ENCODE data around the gene DYNC2I2. TPM values are rescaled to one million over a fixed set of nuclear protein-coding genes. Genes with fewer than 3 reads are reported as not detected.

Gene DYNC2I2
- total RNA-seq, 1 donor from 2014 or later, result 83.4 TPM

- Mint-ChIP-seq H3K36me3 (ENCODE audit: insufficient read depth) (peaks cover 25% of the 10 kb centered on the region), H3K4me1 (ENCODE audit: low read depth) (no peaks in the 10 kb centered on the region), H3K4me3 (ENCODE audit: low read depth) (no peak overlapping the region), H3K27me3 (no peaks in the 10 kb centered on the region), H3K27ac (peak overlapping the region; percentile 21), H3K9me3 (ENCODE audit: low read depth) (no peaks in the 10 kb centered on the region)
- TF ChIP-seq CTCF (IDR thresholded peaks at IDR 0.05; ENCODE audit: unreplicated experiment), result no peak
- no peak for DNase-seq (ENCODE audit: low spot score, unreplicated experiment)
Measured at GRCh38 chr9:128627906-128628305, 28.7 kb downstream of the DYNC2I2 start.

DNA sequence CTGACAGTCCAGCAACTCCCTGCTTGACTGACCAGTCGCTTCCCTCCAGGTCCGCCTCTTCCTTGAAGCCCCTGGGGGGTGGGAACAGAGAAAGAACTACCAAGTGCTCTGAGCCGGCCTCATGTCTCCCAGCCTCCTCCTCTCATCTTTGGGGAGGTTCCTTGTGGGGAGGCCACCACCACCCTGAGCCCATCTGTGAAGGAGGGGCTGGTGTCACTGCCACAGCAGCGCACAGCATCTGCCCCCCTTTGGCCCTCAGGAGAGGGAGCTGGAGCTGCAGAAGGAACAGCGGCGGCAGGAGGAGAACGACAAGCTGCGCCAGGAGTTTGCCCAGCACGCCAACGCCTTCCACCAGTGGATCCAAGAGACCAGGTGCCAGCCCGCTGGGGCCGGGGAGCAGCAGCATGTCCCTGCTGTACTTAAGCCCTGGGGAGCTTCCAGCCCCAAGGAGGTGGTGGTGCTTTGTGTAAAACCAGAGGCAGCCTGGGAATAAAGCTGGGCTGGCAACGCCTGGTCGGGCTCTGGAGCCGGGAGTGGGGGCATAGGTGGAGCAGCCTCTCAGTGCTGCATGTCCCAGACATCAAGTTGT is 29.4 kb downstream of the DYNC2I2 start:
- H3K4me3 Mint-ChIP-seq (ENCODE audit: low read depth), result no peak overlapping the region
- no peaks in the 10 kb centered on the region for H3K27me3 Mint-ChIP-seq
- no peak for TF ChIP-seq CTCF (IDR thresholded peaks at IDR 0.05; ENCODE audit: unreplicated experiment)
- peaks cover 25% of the 10 kb centered on the region for H3K36me3 Mint-ChIP-seq (ENCODE audit: insufficient read depth)
- no peak for DNase-seq (ENCODE audit: low spot score, unreplicated experiment)
- no peak overlapping the region for H3K27ac Mint-ChIP-seq
- H3K9me3 Mint-ChIP-seq (ENCODE audit: low read depth), result no peaks in the 10 kb centered on the region
- no peaks in the 10 kb centered on the region for H3K4me1 Mint-ChIP-seq (ENCODE audit: low read depth)

- Mint-ChIP-seq H3K9me3 (ENCODE audit: low read depth) (no peaks in the 10 kb centered on the region), H3K27ac (peak overlapping the region; percentile 10), H3K27me3 (no peaks in the 10 kb centered on the region), H3K4me3 (ENCODE audit: low read depth) (no peak overlapping the region), H3K36me3 (ENCODE audit: insufficient read depth) (peaks cover 29% of the 10 kb centered on the region), H3K4me1 (ENCODE audit: low read depth) (no peaks in the 10 kb centered on the region)
- no peak for DNase-seq (ENCODE audit: low spot score, unreplicated experiment)
- TF ChIP-seq CTCF (IDR thresholded peaks at IDR 0.05; ENCODE audit: unreplicated experiment), result no peak
Measured at GRCh38 chr9:128626181-128626580, 30.5 kb downstream of the DYNC2I2 start.

DNA sequence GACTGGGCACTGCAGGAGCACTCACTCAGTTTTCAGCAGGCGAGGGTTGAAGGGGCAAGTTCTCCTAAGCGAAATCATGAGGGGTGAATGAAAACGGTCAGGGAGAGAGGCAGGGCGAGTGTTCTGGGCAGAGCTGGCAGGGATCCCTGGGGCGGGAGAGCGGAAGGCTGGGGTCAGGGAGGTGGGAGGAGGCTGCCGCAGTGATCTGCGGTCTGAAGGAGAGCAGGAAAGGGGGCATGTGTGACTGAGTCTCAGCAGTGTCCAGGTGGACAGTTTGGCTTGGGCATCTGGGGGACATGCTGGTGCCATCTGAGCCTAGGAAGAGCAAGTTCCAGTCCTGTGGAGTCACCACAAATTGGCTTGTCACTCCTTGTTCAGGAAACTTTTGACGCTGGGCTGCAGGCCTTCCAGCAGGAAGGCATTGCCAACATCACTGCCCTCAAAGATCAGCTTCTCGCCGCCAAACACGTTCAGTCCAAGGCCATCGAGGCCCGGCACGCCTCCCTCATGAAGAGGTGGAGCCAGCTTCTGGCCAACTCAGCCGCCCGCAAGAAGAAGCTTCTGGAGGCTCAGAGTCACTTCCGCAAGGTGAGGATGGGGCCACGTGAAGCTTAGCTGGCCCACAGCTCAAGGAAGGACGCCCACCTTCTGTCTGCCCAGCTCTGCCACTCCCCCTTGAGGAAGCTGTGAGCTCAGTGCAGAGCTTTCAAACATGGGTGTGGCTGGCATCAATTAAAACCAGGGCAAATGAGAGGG is 31.1 kb downstream of the DYNC2I2 start:
- DNase-seq (ENCODE audit: low spot score, unreplicated experiment), result no peak
- Mint-ChIP-seq H3K4me3 (ENCODE audit: low read depth) (no peak overlapping the region), H3K9me3 (ENCODE audit: low read depth) (no peaks in the 10 kb centered on the region), H3K27me3 (no peaks in the 10 kb centered on the region), H3K27ac (peak overlapping the region; percentile 58), H3K36me3 (ENCODE audit: insufficient read depth) (peaks cover 33% of the 10 kb centered on the region), H3K4me1 (ENCODE audit: low read depth) (no peaks in the 10 kb centered on the region)
- no peak for TF ChIP-seq CTCF (IDR thresholded peaks at IDR 0.05; ENCODE audit: unreplicated experiment)

GRCh38 chr9:128624566-128624965 is 32.1 kb downstream of the DYNC2I2 start:
- Mint-ChIP-seq H3K4me1 (ENCODE audit: low read depth) (no peaks in the 10 kb centered on the region), H3K27me3 (no peaks in the 10 kb centered on the region), H3K27ac (no peak overlapping the region), H3K9me3 (ENCODE audit: low read depth) (no peaks in the 10 kb centered on the region), H3K4me3 (ENCODE audit: low read depth) (no peak overlapping the region), H3K36me3 (ENCODE audit: insufficient read depth) (peaks cover 31% of the 10 kb centered on the region)
- TF ChIP-seq CTCF (IDR thresholded peaks at IDR 0.05; ENCODE audit: unreplicated experiment), result no peak
- DNase-seq (ENCODE audit: low spot score, unreplicated experiment), result no peak

Data from progenitor cell of endocrine pancreas (in vitro differentiated cells).